NB4 (cell line): ENCODE data around the gene MLYCD.

Experiments used
- DNase-seq: peaks from one replicate; pipeline ENCODE4 v3.0.0; 2010; ENCODE audit warnings: low read depth
- H3K4me3 ChIP-seq: one replicate; pipeline ENCODE4 v1.5.1; 2011; ENCODE audit warnings: mild to moderate bottlenecking, low read depth, low read length, moderate library complexity
- MYC ChIP-seq: IDR thresholded peaks from 2 replicates; pipeline ENCODE4 v1.6.1; 2011; ENCODE audit warnings: low read depth, low read length
- POLR2A ChIP-seq: IDR thresholded peaks from 2 replicates; pipeline ENCODE4 v1.6.1; 2011; ENCODE audit warnings: mild to moderate bottlenecking; ENCODE audit not compliant: insufficient read length; ENCODE audit errors: extremely low read depth
- TF ChIP-seq, protein P1 (sequence below): IDR thresholded peaks from 2 replicates; pipeline ENCODE4 v1.6.1; 2011; ENCODE audit warnings: low read depth, low read length
- TF ChIP-seq, protein P2 (sequence below): IDR thresholded peaks from one replicate; pipeline ENCODE4 v1.5.1; 2012; ENCODE audit warnings: low read depth, low read length

The MLYCD gene

DNA sequence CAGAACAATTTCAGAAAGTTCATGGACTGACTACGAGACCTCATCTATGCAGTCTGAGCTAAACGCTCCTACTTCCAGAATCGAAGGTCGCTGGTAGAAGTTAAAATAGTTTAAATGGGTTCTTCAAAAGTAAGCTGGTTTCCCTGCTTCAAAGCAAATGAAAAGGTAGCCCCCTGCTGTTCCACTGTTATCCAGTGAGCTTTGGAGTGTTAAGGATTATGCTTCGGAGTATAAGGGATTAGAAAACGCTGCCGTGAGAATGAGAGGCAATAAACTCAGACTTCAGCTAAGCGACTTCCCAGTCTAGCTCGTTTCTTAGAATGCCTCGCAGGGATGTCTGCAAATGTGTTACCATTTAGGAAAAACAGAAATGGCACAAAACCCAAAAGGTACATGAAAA, 12.4 kb downstream of the MLYCD start:
- TF ChIP-seq, protein P1, sequence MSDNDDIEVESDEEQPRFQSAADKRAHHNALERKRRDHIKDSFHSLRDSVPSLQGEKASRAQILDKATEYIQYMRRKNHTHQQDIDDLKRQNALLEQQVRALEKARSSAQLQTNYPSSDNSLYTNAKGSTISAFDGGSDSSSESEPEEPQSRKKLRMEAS = no peak
- TF ChIP-seq, protein P2, sequence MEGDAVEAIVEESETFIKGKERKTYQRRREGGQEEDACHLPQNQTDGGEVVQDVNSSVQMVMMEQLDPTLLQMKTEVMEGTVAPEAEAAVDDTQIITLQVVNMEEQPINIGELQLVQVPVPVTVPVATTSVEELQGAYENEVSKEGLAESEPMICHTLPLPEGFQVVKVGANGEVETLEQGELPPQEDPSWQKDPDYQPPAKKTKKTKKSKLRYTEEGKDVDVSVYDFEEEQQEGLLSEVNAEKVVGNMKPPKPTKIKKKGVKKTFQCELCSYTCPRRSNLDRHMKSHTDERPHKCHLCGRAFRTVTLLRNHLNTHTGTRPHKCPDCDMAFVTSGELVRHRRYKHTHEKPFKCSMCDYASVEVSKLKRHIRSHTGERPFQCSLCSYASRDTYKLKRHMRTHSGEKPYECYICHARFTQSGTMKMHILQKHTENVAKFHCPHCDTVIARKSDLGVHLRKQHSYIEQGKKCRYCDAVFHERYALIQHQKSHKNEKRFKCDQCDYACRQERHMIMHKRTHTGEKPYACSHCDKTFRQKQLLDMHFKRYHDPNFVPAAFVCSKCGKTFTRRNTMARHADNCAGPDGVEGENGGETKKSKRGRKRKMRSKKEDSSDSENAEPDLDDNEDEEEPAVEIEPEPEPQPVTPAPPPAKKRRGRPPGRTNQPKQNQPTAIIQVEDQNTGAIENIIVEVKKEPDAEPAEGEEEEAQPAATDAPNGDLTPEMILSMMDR = no peak
- no peak for DNase-seq
- H3K4me3 ChIP-seq = no peak overlapping the region

DNA sequence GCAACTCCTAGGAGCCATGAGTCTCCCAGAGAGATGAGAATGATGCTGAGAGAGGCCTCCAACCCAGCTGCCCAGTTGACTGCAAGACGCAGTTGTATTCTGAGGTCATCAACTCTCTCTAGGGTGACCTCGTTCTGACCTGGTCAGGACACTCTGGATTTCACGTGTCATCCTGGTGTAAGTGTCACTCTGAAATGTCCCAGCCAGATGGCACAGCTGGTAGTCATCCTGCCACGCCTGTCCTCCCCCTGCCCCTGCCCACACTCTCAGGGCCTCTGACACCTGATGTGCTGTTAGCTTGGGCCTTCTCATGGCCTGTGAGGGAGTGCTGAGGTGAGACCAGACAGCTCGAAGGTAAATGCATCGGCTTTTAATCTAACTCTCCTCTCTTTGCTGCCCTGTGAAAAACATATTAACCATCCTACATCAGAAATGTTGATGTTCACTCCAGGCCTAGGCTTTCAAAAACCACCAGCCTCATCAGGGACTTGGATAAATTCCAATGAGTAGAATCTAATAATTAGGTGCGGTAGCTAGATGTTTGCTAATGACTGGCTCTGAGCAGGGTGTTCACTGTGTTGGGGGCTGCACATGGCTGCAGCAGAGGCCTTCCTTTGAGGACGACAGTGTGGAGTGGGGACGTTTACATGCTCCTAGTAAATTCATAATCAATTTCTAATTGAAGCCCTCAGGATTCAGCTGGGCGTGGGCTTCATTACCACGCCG, 13.8 kb downstream of the MLYCD start:
- no peak overlapping the region for H3K4me3 ChIP-seq
- no peak for DNase-seq
- TF ChIP-seq POLR2A (no peak), MYC (no peak)
- TF ChIP-seq, protein P2 = no peak
- TF ChIP-seq, protein P1 = no peak

DNA sequence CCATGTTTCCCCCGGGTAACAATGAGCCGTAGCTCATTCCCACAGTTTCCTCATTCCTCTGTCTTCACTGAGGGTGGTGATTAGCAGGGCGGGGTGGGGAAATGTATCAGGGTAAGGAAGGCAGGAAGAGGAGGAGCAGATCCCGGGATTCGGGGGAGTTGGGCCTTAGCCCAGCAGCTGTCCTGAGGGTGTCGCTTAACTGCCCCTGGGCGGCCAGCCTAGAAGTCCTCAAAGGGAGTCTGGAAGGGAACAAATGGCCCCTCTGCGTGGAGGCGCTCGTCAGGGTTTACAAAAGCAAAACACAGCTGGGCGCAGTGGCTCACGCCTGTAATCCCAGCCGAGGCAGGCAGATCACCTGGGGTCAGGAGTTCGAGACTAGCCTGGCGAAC, 14.3 kb downstream of the MLYCD start:
- DNase-seq = no peak
- TF ChIP-seq, protein P1 = no peak
- TF ChIP-seq, protein P2 = no peak
- H3K4me3 ChIP-seq = no peak overlapping the region

DNA sequence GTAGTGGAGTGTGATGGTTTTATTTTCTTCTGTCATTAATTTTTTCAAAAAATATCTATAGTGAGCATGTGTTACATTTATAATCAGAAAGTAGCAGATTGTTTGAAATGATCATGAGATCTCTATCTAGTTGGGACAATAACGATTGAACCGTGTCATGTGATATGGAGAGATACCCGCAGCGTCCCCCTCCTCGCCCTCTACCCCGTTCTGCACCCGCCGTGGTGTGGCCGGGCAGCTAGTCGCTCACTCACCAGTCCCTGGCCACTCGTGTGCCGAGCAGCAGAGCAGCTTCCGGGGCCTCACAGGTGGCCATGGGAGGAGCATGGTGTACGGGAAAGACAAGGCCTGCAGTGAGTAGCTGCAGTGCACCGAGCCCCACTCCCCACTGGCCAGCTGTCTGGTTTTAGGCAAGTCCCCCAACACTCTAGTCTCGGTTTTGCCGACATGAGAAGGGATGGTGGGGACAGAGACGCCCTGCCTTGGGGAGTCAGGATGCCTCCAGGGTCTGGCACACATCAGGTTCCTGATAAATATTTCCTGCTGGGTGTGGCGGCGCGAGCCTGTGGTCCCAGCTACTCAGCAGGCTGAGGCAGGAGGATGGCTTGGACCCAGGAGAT, 15.3 kb downstream of the MLYCD start:
- TF ChIP-seq POLR2A = no peak
- TF ChIP-seq, protein P1 = no peak
- DNase-seq = no peak
- no peak overlapping the region for H3K4me3 ChIP-seq

DNA sequence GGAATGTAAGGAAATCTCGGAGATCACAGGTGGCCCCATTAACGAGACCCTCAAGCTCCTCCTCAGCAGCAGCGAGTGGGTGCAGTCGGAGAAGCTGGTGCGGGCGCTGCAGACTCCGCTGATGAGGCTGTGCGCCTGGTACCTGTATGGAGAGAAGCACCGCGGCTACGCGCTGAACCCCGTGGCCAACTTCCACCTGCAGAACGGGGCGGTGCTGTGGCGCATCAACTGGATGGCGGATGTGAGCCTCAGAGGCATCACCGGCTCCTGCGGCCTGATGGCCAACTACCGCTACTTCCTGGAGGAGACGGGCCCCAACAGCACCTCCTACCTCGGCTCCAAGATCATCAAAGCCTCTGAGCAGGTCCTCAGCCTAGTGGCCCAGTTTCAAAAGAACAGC, 16.2 kb downstream of the MLYCD start:
- H3K4me3 ChIP-seq = no peak overlapping the region
- no peak for DNase-seq
- TF ChIP-seq, protein P2 = no peak
- TF ChIP-seq, protein P1 = no peak
- no peak for TF ChIP-seq MYC
- TF ChIP-seq POLR2A = no peak

DNA sequence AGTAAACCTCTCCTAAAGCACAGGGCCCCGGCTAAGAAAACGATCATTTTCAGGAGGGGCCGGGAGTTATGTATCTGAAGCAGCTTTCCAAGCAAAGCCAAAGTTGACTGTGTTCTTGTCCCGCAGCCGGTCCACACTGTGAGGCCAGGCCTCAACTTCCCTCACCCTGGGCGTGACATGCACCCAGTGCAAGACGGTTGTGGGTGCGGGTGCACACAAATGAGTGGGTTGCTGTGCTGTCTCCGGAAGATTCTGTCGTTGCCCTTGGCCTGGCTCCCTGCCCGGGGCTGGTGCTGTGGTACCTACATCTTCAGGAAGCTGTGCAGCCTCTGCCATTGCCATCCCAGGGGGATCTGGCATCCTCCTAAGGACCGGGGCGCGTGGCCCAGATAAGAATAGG, 16.6 kb downstream of the MLYCD start:
- H3K4me3 ChIP-seq = no peak overlapping the region
- TF ChIP-seq, protein P2 = no peak
- no peak for TF ChIP-seq POLR2A
- no peak for TF ChIP-seq MYC
- TF ChIP-seq, protein P1 = no peak
- DNase-seq = no peak
